GDM1 (cell line): ENCODE measurements around the gene CRACR2B.

Source experiments
- DNase-seq: peaks from one replicate; lab custom pipeline; 2025; lab: John Stamatoyannopoulos, UW

Gene CRACR2B

GRCh38 chr11:827897-828192, at the start of gene CRACR2B:
TSS of gene CRACR2B (plus strand) at chr11:827919. CDS start at chr11:828608, 689 bp downstream.
- no peak for DNase-seq

GRCh38 chr11:778976-779954, 48.5 kb upstream of the CRACR2B start:
- DNase-seq: no peak

GRCh38 chr11:779955-780532, 47.7 kb upstream of the CRACR2B start:
- no peak for DNase-seq

GRCh38 chr11:782264-783174, 45.2 kb upstream of the CRACR2B start:
- no peak for DNase-seq

- DNase-seq: no peak
These were observed 44.1 kb upstream of the CRACR2B start for GRCh38 chr11:783581-784015.

- no peak for DNase-seq
These were observed 41.3 kb upstream of the CRACR2B start for GRCh38 chr11:786235-787083.

- no peak for DNase-seq
These were observed 40.5 kb upstream of the CRACR2B start for GRCh38 chr11:787084-787675.

- DNase-seq: no peak
These were observed 39.6 kb upstream of the CRACR2B start for GRCh38 chr11:788009-788640.

GRCh38 chr11:788953-789940, 38.5 kb upstream of the CRACR2B start:
- no peak for DNase-seq

- DNase-seq: no peak
These were observed 37.8 kb upstream of the CRACR2B start, which contains the start of gene CEND1 for GRCh38 chr11:789943-790342. TSS of gene CEND1 (minus strand) at chr11:790090. CDS start at chr11:788576, 1,514 bp downstream.

- no peak for DNase-seq
These were observed 36.8 kb upstream of the CRACR2B start for GRCh38 chr11:790721-791564.

- no peak for DNase-seq
These were observed 35.8 kb upstream of the CRACR2B start for GRCh38 chr11:791658-792534.

GRCh38 chr11:792535-792821, 35.2 kb upstream of the CRACR2B start:
- DNase-seq: no peak

- DNase-seq: no peak
These were observed 34.8 kb upstream of the CRACR2B start for GRCh38 chr11:792873-793272.

- DNase-seq: no peak
These were observed 34.2 kb upstream of the CRACR2B start for GRCh38 chr11:793556-793955.

- DNase-seq: no peak
These were observed 33.5 kb upstream of the CRACR2B start for GRCh38 chr11:794013-794765.
